ENCODE data around the gene ATF4. TPM values are rescaled to one million over a fixed set of nuclear protein-coding genes. Genes with fewer than 3 reads are reported as not detected.
"Not testable (repeated sequence)": the region's sequence is repeated elsewhere in the genome, so short reads cannot be mapped to it uniquely, and the experiment has no call there.

The ATF4 gene
- total RNA-seq, 1 donor from 2014 or later = 339 TPM

DNA sequence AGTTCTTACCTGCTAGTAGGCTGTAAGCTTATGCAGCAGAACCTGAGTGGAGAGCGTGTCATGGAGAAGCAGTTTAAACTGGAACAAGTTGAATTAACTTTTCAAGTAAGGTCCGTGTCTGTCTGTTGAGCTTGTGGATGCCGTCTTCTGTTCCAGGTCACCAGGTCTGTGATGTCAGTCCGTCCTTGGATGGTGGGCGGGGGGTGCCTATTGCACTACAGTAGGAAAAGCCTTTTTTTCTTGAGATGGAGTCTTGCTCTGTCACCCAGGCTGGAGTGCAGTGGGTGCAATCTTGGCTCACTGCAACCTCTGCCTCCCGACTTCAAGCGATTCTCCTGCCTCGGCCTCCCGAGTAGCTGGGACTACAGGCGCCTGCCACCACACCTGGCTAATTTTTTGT lies 13.3 kb upstream of the ATF4 start:
- H3K9me3 Mint-ChIP-seq; H3K27ac Mint-ChIP-seq; H3K27me3 Mint-ChIP-seq (ENCODE audit: low read depth); DNase-seq (ENCODE audit: low spot score); intact Hi-C loops (cut with micrococcal nuclease); H3K4me3 Mint-ChIP-seq (ENCODE audit: low read depth): not testable (repeated sequence)
- peaks cover 83% of the 10 kb centered on the region for H3K36me3 Mint-ChIP-seq (ENCODE audit: low read depth)
- peaks cover 31% of the 10 kb centered on the region for H3K4me1 Mint-ChIP-seq (ENCODE audit: low read depth)

DNA sequence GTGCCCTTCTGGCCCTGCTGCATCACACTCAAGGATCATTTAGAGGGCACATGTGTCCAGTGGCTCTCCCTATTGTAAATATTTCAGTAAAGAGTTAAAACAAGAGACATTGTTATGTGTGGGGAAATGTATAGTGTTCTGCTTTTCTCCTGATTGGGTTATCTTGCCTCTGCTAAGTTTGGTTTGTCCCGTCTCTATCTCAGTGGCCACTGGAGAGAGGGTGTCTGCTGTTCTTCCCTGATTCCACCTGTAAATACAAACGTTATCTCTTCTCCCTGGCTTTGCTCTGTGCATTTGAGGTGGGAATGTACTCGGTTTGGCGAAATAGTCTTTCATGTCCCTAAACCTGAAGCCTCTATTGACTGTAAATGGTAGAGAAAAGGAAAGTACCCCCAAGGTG lies 12.0 kb upstream of the ATF4 start:
- intact Hi-C loops (cut with micrococcal nuclease) = no loop called here
- DNase-seq (ENCODE audit: low spot score) = no peak
- H3K27me3 Mint-ChIP-seq (ENCODE audit: low read depth) = no peaks in the 10 kb centered on the region
- no peaks in the 10 kb centered on the region for H3K9me3 Mint-ChIP-seq
- no peak overlapping the region for H3K27ac Mint-ChIP-seq
- no peak overlapping the region for H3K4me3 Mint-ChIP-seq (ENCODE audit: low read depth)
- peaks cover 27% of the 10 kb centered on the region for H3K4me1 Mint-ChIP-seq (ENCODE audit: low read depth)
- H3K36me3 Mint-ChIP-seq (ENCODE audit: low read depth) = peaks cover 84% of the 10 kb centered on the region

DNA sequence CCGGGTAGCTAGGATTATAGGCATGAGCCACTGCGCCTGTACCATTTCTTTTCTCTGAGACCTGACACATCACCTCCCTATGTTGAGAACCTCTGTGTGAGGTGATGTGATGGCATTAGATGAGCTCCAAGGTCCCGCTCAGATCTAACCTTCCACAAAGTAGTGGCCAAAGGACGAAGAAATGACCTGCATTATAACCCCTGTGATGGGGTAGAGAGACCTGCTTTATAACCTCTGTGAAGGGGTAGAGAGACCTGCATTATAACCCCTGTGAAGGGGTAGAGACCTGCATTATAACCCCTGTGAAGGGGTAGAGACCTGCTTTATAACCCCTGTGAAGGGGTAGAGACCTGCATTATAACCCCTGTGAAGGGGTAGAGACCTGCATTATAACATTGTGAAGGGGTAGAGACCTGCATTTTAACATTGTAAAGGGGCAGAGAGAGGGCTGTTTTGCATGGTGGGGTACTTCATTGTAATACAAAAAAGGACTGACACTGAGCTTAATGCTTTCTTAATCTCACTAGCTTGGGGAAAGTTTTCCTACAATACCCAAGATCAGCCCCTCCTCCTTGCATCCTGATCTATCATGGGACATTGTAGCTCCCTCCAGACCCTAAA lies 9.7 kb upstream of the ATF4 start:
- H3K9me3 Mint-ChIP-seq = no peaks in the 10 kb centered on the region
- H3K4me3 Mint-ChIP-seq (ENCODE audit: low read depth) = no peak overlapping the region
- DNase-seq (ENCODE audit: low spot score) = no peak
- no peak overlapping the region for H3K27ac Mint-ChIP-seq
- H3K27me3 Mint-ChIP-seq (ENCODE audit: low read depth) = no peaks in the 10 kb centered on the region
- H3K4me1 Mint-ChIP-seq (ENCODE audit: low read depth) = peaks cover 28% of the 10 kb centered on the region
- intact Hi-C loops (cut with micrococcal nuclease) = no loop called here
- peaks cover 89% of the 10 kb centered on the region for H3K36me3 Mint-ChIP-seq (ENCODE audit: low read depth)

DNA sequence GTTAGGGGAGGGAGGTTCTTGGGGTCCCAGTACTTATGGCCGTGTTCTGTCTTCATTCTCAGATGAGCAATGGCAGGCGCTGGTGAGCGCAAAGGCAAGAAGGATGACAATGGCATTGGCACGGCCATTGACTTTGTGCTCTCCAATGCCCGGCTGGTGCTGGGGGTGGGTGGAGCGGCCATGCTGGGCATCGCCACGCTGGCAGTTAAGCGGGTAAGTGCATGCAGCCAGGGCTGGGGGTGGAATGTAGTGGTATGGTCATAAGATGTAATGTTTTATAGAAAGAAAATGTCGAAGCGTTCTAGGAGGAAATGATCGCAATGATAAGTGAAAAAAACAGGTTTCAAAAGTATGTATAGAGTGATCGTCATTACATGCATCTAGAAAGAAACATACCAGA lies 9.1 kb upstream of the ATF4 start:
- H3K27me3 Mint-ChIP-seq (ENCODE audit: low read depth) = no peaks in the 10 kb centered on the region
- H3K9me3 Mint-ChIP-seq = no peaks in the 10 kb centered on the region
- H3K4me1 Mint-ChIP-seq (ENCODE audit: low read depth) = peaks cover 30% of the 10 kb centered on the region
- DNase-seq (ENCODE audit: low spot score) = no peak
- intact Hi-C loops (cut with micrococcal nuclease) = no loop called here
- peaks cover 89% of the 10 kb centered on the region for H3K36me3 Mint-ChIP-seq (ENCODE audit: low read depth)
- H3K4me3 Mint-ChIP-seq (ENCODE audit: low read depth) = no peak overlapping the region
- no peak overlapping the region for H3K27ac Mint-ChIP-seq

DNA sequence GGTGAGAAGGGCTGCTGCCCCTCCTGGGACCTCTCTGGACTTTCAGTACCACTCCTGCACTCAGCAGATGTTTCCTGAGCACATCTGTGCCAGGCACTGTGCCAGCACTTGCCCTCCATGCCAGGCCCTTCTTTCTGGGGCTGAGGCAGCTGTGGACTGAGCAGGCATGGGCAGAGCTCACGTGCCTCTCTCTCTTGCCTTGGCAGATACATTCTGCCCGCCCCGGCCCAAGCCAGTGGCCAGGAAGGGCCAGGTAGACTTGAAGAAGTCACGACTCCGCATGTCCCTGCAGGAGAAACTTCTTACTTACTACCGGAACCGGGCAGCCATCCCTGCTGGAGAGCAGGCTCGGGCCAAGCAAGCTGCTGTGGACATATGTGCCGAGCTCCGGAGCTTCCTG lies 8.3 kb upstream of the ATF4 start:
- Mint-ChIP-seq H3K9me3 (no peaks in the 10 kb centered on the region), H3K27ac (no peak overlapping the region), H3K4me3 (ENCODE audit: low read depth) (no peak overlapping the region), H3K4me1 (ENCODE audit: low read depth) (peaks cover 23% of the 10 kb centered on the region), H3K27me3 (ENCODE audit: low read depth) (no peaks in the 10 kb centered on the region), H3K36me3 (ENCODE audit: low read depth) (peaks cover 84% of the 10 kb centered on the region)
- no peak for DNase-seq (ENCODE audit: low spot score)
- intact Hi-C loops (cut with micrococcal nuclease) = no loop called here

DNA sequence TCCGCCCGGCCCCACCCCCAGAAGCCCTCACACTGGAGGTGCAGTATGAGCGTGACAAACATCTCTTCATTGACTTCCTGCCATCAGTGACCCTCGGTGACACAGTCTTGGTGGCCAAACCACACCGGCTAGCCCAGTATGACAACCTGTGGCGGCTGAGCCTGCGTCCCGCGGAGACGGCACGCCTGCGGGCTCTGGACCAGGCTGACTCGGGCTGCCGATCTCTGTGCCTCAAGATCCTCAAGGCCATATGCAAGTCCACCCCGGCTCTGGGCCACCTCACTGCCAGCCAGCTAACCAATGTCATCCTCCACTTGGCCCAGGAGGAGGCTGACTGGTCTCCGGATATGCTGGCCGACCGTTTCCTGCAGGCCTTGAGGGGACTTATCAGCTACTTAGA lies 6.6 kb upstream of the ATF4 start:
- H3K4me1 Mint-ChIP-seq (ENCODE audit: low read depth) = peaks cover 25% of the 10 kb centered on the region
- no peak for DNase-seq (ENCODE audit: low spot score)
- H3K4me3 Mint-ChIP-seq (ENCODE audit: low read depth) = no peak overlapping the region
- H3K9me3 Mint-ChIP-seq = no peaks in the 10 kb centered on the region
- H3K27me3 Mint-ChIP-seq (ENCODE audit: low read depth) = no peaks in the 10 kb centered on the region
- peaks cover 81% of the 10 kb centered on the region for H3K36me3 Mint-ChIP-seq (ENCODE audit: low read depth)
- H3K27ac Mint-ChIP-seq = no peak overlapping the region
- intact Hi-C loops (cut with micrococcal nuclease) = no loop called here

DNA sequence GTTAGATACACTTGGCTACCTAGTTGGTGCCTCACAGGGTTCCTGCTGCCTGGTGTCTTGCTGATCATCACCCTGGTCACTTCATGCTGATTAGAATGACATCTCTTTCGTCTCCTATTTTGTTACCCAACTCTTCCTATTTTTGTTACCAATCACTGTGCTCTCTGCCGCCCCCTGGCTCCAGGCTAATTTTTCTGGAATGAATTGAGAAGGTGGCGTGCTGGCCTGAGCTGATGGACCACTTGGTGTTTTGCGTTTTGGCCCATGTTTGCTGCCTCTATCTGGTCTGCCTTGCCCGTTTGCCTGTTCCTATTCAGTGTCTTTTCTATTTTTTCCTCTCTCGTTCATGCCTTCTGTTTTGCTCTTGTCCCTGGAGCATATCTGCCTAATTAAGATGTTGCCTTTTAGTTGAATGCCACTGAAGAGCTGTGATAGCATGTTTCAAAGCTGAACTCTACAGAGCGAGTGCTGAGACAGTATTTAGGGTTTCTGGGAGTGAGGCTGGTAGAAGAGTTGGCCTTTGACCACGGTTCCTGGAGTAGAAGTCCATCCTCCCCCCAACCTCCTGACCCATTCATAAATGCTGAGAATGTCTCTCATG lies 5.9 kb upstream of the ATF4 start:
- Mint-ChIP-seq H3K27me3 (ENCODE audit: low read depth) (no peaks in the 10 kb centered on the region), H3K4me3 (ENCODE audit: low read depth) (no peak overlapping the region), H3K36me3 (ENCODE audit: low read depth) (peaks cover 79% of the 10 kb centered on the region), H3K4me1 (ENCODE audit: low read depth) (peaks cover 28% of the 10 kb centered on the region), H3K27ac (no peak overlapping the region), H3K9me3 (no peaks in the 10 kb centered on the region)
- DNase-seq (ENCODE audit: low spot score) = no peak
- intact Hi-C loops (cut with micrococcal nuclease) = no loop called here

DNA sequence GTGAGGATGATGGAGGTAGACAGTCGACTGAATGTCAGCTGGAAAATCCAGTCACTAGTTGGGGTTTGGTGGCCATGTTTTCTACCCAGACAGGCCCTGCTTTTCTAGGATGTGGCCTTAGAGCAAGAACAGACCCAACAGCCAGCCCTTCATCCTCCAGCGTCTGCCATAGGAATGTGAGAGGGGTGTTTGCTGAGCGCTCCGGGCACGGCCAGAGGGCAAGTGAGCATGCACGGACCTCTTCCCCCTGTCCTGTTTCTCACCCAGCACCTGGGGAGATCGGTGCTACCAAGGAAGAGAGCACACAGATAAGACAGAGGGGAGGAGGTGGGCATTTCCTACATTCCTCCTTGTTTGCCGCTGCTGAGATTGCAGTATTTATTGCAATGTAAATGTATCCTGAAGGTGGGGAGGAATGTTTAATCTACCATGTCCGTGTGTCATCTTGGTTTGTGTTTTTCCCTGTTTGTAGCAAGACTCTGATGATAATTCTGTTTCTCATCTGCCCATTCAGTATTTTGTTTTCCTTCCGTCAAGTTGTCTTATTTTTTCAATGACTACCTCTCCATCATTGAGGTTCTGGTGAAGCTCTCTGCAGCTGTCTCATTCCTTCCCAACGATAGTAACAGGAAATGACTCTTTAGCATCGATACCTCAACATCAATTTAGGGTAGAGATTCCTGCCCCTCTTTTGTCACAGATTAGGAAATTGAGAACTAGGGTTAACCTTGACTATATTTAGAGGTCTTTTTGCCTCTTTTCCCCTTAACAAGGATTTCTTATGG lies 4.9 kb upstream of the ATF4 start:
- intact Hi-C loops (cut with micrococcal nuclease) = no loop called here
- no peaks in the 10 kb centered on the region for H3K27me3 Mint-ChIP-seq (ENCODE audit: low read depth)
- H3K4me1 Mint-ChIP-seq (ENCODE audit: low read depth) = peaks cover 27% of the 10 kb centered on the region
- H3K27ac Mint-ChIP-seq = peak overlapping the region; percentile 22
- H3K36me3 Mint-ChIP-seq (ENCODE audit: low read depth) = peaks cover 77% of the 10 kb centered on the region
- no peaks in the 10 kb centered on the region for H3K9me3 Mint-ChIP-seq
- no peak overlapping the region for H3K4me3 Mint-ChIP-seq (ENCODE audit: low read depth)
- no peak for DNase-seq (ENCODE audit: low spot score)

DNA sequence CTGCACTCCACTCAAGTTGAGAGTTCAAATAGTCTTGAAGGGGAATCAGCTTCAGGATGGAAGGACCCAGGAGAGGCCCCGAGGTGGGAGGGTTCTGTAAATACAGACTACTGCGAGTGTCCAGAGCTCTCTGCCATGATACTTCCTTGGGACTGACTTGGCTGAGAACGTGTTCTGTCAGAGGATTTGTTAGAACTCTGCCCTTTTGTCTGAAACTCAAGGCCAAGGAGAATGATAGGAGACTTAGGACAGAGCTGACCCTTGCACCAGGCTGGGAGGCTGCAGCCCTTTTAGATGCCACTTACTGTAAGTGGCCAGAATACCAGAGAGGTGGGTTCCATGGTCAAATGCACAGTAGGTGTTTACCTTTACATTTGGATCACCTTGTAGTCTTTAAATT lies 2.9 kb upstream of the ATF4 start:
- no peak overlapping the region for H3K4me3 Mint-ChIP-seq (ENCODE audit: low read depth)
- no peaks in the 10 kb centered on the region for H3K9me3 Mint-ChIP-seq
- H3K36me3 Mint-ChIP-seq (ENCODE audit: low read depth) = peaks cover 78% of the 10 kb centered on the region
- no peak for DNase-seq (ENCODE audit: low spot score)
- intact Hi-C loops (cut with micrococcal nuclease) = no loop called here
- no peak overlapping the region for H3K27ac Mint-ChIP-seq
- H3K27me3 Mint-ChIP-seq (ENCODE audit: low read depth) = no peaks in the 10 kb centered on the region
- H3K4me1 Mint-ChIP-seq (ENCODE audit: low read depth) = peaks cover 36% of the 10 kb centered on the region

DNA sequence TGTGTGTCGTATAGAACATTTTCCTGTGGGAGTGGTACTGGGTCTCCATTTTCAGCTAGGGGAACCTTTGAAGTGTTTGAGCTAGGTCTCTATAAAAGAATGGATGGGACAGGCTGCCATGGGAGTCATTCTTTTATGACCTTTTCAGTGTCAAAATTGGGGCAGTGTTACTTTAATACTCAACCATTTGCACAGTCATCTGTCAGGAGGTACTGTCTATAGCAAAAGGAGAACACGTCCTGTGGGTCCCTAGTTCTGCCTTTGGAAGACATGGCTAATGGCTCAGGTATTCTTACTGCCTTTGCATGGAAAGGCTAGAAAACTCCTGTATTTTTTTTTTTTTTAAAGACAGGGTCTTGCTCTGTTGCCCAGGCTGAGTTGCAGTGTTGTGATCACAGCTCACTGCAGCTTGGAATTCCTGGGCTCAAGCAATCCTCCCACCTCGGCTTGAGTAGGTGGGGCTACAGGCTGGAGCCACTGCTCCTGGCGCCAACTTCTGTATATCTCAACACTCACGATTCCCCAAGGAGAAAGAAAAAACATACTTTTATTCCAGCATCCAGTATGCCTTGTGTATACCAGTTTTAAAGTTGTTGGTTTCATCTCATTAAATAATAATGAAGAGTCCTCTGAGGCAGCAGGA lies 2.1 kb upstream of the ATF4 start:
- Mint-ChIP-seq H3K27ac (peak overlapping the region; percentile 98), H3K36me3 (ENCODE audit: low read depth) (peaks cover 79% of the 10 kb centered on the region), H3K27me3 (ENCODE audit: low read depth) (no peaks in the 10 kb centered on the region), H3K4me1 (ENCODE audit: low read depth) (peaks cover 43% of the 10 kb centered on the region), H3K4me3 (ENCODE audit: low read depth) (peak overlapping the region; percentile 96), H3K9me3 (no peaks in the 10 kb centered on the region)
- intact Hi-C loops (cut with micrococcal nuclease) = no loop called here
- DNase-seq (ENCODE audit: low spot score) = no peak

DNA sequence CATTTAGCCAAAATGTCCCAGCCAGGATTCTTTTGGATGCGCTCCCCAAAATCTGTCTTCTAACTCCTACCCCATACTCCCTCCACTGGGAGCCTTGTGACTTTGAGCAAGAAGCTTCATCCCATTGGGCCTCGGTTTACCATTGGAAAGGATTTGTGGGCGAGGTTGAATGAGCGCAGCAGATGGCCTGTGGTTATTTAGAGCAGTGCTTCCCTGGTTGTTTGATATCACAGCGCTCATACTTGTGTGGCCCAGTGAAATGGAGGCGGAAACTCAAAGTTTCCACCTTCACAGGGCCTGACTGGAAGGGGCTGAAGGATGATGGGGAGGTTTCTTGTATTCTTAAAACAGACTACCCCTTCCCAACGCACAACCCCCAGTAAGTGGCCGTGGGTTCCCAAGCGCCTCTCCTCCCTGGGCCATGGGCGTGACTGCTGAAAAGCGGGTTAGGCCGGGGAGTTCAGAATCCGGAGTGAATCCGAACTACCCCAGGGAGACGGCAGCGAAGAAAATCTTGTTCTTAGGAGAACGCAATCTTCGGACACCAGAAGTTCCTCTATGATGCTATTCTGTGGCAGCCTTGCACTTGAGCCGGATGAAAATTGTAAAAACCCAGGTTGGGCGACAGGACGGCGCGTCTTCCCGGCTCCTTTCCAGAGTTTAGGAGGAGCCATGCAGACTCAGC lies 1.2 kb upstream of the ATF4 start:
- Mint-ChIP-seq H3K36me3 (ENCODE audit: low read depth) (peaks cover 77% of the 10 kb centered on the region), H3K4me3 (ENCODE audit: low read depth) (peak overlapping the region; percentile 96), H3K27ac (peak overlapping the region; percentile 98), H3K27me3 (ENCODE audit: low read depth) (no peaks in the 10 kb centered on the region), H3K9me3 (no peaks in the 10 kb centered on the region), H3K4me1 (ENCODE audit: low read depth) (peaks cover 46% of the 10 kb centered on the region)
- intact Hi-C loops (cut with micrococcal nuclease) = no loop called here
- DNase-seq (ENCODE audit: low spot score) = no peak

DNA sequence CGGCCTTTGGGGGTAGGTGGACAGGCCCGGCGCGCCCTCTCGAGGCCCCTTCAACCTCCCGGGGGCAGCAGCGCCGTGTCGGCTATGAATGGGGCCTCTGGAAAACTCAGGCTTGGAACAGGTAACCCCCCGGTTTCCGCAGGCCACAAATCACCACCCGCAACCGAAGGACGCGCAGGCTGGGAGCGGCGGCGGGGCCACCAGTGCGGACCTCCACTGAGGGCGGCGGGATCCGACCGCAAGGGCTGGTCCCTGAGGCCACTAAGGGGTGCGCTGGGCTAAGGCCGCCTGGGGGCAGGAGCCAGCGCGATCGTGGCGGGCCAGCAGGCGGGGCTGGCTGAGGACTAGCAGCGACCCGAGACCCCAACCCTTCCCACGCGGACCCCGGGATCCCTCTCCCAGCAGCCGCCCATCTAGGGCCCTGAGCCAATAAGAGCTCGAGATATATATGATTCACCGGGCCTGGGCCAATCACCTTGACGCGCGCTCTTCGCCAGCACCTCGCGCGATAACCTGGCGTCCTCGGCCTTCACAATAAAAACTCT lies 609 bp upstream of the ATF4 start:
- peak overlapping the region; percentile 96 for H3K4me3 Mint-ChIP-seq (ENCODE audit: low read depth)
- peak overlapping the region; percentile 98 for H3K27ac Mint-ChIP-seq
- peak; percentile 97 for DNase-seq (ENCODE audit: low spot score)
- H3K36me3 Mint-ChIP-seq (ENCODE audit: low read depth) = peaks cover 77% of the 10 kb centered on the region
- intact Hi-C loops (cut with micrococcal nuclease) = loop anchor here (1.0 kb wide), 4 partner anchors 13 to 200 kb away; partner anchors contain the start of genes MIEF1, RPL3, RPS19BP1 and TAB1
- H3K9me3 Mint-ChIP-seq = no peaks in the 10 kb centered on the region
- H3K27me3 Mint-ChIP-seq (ENCODE audit: low read depth) = no peaks in the 10 kb centered on the region
- H3K4me1 Mint-ChIP-seq (ENCODE audit: low read depth) = peaks cover 45% of the 10 kb centered on the region

Data from activated T-helper 2 cell treated with anti-CD3 and anti-CD28 coated beads, Interferon-gamma antibody, Interleukin-2, Interleukin-4, amounts not matched to agents 10 μg/mL and 5 μg/mL and 100 μg/mL, durations not matched to agents 14 hours and 24 hours and 36 hours (primary cell).